ENCODE data around the gene RTL10.
"Not testable (repeated sequence)": the region's sequence is repeated elsewhere in the genome, so short reads cannot be mapped to it uniquely, and the experiment has no call there.

- TF ChIP-seq CTCF, POLR2A (IDR thresholded peaks at IDR 0.05): not testable (repeated sequence)
Measured at GRCh38 chr22:19833327-19833726, 21.3 kb downstream of the RTL10 start.
